ENCODE results near the gene MMP24. TPM values are rescaled to one million over a fixed set of nuclear protein-coding genes. Genes with fewer than 3 reads are reported as not detected.
A peak's percentile ranks its signal among the peaks of the same experiment; 100 is the strongest.

MMP24 gene
- total and polyA plus RNA-seq, 2 of the 13 experiments (the other 11 are each of a cell fraction or from before 2014, with no cell fraction given) = 0.29 to 0.35 TPM

- Histone ChIP-seq H3K4me1 (ENCODE audit: insufficient read depth, low read length) (peaks cover 28% of the 10 kb centered on the region), H3K36me3 (replicated peaks in 1 of 2; ENCODE audit: control insufficient read depth in 1 of 2, insufficient read depth in 2 of 2, low read length in 2 of 2) (peaks cover 30 to 49% of the 10 kb centered on the region in 2 experiments), H4K20me1 (ENCODE audit: insufficient read depth, low read length) (peaks cover 26% of the 10 kb centered on the region), H3K9ac (ENCODE audit: insufficient read depth, low read depth, low read length) (no peak overlapping the region), H3K4me2 (ENCODE audit: low read depth, low read length) (no peak overlapping the region), H3K9me3 (ENCODE audit: low read length) (no peaks in the 10 kb centered on the region), H3K4me3 (replicated peaks in 1 of 3; ENCODE audit: insufficient read depth in 1 of 3, low read depth in 2 of 3, low read length in 3 of 3) (no peak overlapping the region), H3K79me2 (ENCODE audit: insufficient read depth, low read length) (peaks cover 16% of the 10 kb centered on the region), H3K27me3 (ENCODE audit: control insufficient read depth in 1 of 2, insufficient read depth in 2 of 2, low read length in 2 of 2) (no peaks in the 10 kb centered on the region), H3K27ac (ENCODE audit: extremely low read length, insufficient read depth, low read length) (no peak overlapping the region), H2AFZ (ENCODE audit: low read length) (no peak overlapping the region)
- ChIA-PET CTCF (ENCODE audit: low intra/inter-chr PET ratio, low total read pairs) (no interaction called here), POLR2A (interaction anchor here (0.7 to 8.8 kb wide), 3 partner anchors 6 to 10 kb away, joined by 3 to 80 read pairs (median 14); partner anchors contain the start of gene EIF6)
- in situ Hi-C loops (cut with HindIII; ENCODE audit: extremely low pct_ligation_motif_present, low pct_unique_long_range_greater_than_20kb) (no loop called here), intact Hi-C loops (cut with micrococcal nuclease; ENCODE audit: unreplicated experiment) (no loop called here)
- no TSS peak for BruUV-seq (replicated peaks)
- no peak for ATAC-seq
- 96% methylated on average over 10 of the region's 10 CpGs for whole genome bisulfite sequencing (ENCODE audit: low lambda C conversion rate)
- no peak for FAIRE-seq
- no peak for DNase-seq (ENCODE audit: low spot score)
- TF ChIP-seq POLR2G (IDR thresholded peaks at IDR 0.05; ENCODE audit: low read depth, low read length) (peak; percentile 31; the same call in 1 of the 2 replicates), RBFOX2 (IDR thresholded peaks at IDR 0.05; ENCODE audit: low read depth, low read length) (no peak), ARHGAP35 (CRISPR knock-in tag; IDR thresholded peaks at IDR 0.05; ENCODE audit: borderline replicate concordance) (peak; percentile 35; the same call in 1 of the 2 replicates), MAF1 (CRISPR knock-in tag; IDR thresholded peaks at IDR 0.05; ENCODE audit: borderline replicate concordance) (no peak), POLR2AphosphoS2 (IDR thresholded peaks at IDR 0.05; ENCODE audit: low read depth, low read length) (0 out of 2 replicates have a peak, but pooled peaks have one; percentile 60), RCOR2 (CRISPR knock-in tag; IDR thresholded peaks at IDR 0.05) (no peak), CHCHD3 (CRISPR knock-in tag; IDR thresholded peaks at IDR 0.05) (no peak), RORA (CRISPR knock-in tag; IDR thresholded peaks at IDR 0.05) (no peak), ZNF552 (CRISPR knock-in tag; IDR thresholded peaks at IDR 0.05; ENCODE audit: borderline replicate concordance) (no peak)
- TF ChIP-seq, protein P1, sequence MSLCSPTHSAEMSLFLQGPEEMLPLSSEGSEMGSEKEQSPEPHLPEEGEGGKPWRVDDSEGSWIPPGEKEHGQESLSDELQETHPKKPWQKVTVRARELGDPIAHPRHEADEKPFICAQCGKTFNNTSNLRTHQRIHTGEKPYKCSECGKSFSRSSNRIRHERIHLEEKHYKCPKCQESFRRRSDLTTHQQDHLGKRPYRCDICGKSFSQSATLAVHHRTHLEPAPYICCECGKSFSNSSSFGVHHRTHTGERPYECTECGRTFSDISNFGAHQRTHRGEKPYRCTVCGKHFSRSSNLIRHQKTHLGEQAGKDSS (CRISPR knock-in tag; IDR thresholded peaks at IDR 0.05; ENCODE audit: borderline replicate concordance, low read depth) = no peak
- TF ChIP-seq, protein P2, sequence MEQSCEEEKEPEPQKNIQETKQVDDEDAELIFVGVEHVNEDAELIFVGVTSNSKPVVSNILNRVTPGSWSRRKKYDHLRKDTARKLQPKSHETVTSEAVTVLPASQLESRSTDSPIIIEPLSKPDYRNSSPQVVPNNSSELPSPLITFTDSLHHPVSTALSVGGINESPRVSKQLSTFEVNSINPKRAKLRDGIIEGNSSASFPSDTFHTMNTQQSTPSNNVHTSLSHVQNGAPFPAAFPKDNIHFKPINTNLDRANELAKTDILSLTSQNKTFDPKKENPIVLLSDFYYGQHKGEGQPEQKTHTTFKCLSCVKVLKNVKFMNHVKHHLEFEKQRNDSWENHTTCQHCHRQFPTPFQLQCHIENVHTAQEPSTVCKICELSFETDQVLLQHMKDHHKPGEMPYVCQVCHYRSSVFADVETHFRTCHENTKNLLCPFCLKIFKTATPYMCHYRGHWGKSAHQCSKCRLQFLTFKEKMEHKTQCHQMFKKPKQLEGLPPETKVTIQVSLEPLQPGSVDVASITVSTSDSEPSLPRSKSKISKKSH (CRISPR knock-in tag; IDR thresholded peaks at IDR 0.05; ENCODE audit: borderline replicate concordance) = 0 out of 2 replicates have a peak, but pooled peaks have one; percentile 22
- TF ChIP-seq, protein P3, sequence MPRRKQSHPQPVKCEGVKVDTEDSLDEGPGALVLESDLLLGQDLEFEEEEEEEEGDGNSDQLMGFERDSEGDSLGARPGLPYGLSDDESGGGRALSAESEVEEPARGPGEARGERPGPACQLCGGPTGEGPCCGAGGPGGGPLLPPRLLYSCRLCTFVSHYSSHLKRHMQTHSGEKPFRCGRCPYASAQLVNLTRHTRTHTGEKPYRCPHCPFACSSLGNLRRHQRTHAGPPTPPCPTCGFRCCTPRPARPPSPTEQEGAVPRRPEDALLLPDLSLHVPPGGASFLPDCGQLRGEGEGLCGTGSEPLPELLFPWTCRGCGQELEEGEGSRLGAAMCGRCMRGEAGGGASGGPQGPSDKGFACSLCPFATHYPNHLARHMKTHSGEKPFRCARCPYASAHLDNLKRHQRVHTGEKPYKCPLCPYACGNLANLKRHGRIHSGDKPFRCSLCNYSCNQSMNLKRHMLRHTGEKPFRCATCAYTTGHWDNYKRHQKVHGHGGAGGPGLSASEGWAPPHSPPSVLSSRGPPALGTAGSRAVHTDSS (CRISPR knock-in tag; conservative IDR thresholded peaks at IDR 0.05) = no peak
- TF ChIP-seq, protein P4, sequence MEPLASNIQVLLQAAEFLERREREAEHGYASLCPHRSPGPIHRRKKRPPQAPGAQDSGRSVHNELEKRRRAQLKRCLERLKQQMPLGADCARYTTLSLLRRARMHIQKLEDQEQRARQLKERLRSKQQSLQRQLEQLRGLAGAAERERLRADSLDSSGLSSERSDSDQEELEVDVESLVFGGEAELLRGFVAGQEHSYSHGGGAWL (CRISPR knock-in tag; IDR thresholded peaks at IDR 0.05) = no peak
- TF ChIP-seq, protein P5, sequence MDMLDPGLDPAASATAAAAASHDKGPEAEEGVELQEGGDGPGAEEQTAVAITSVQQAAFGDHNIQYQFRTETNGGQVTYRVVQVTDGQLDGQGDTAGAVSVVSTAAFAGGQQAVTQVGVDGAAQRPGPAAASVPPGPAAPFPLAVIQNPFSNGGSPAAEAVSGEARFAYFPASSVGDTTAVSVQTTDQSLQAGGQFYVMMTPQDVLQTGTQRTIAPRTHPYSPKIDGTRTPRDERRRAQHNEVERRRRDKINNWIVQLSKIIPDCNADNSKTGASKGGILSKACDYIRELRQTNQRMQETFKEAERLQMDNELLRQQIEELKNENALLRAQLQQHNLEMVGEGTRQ (IDR thresholded peaks at IDR 0.05; ENCODE audit: low read depth, low read length) = no peak
- TF ChIP-seq, protein P5 (CRISPR knock-in tag; IDR thresholded peaks at IDR 0.05; ENCODE audit: borderline replicate concordance) = no peak
Measured at GRCh38 chr20:35277127-35277526, 50.6 kb downstream of the MMP24 start.

Measured in HepG2 (cell line).